Fibroblast of skin of scalp (primary cell): Measurements from ENCODE around the gene FMO5.
A peak's percentile ranks its signal among the peaks of the same experiment; 100 is the strongest.
"Not testable (repeated sequence)": the region's sequence is repeated elsewhere in the genome, so short reads cannot be mapped to it uniquely, and the experiment has no call there.

Source experiments
- DNase-seq: peaks from one replicate; pipeline ENCODE4 v3.0.0-alpha.2; 2013

FMO5 gene

GRCh38 chr1:147238925-147239820 is 14.0 kb upstream of the FMO5 start:
- no peak for DNase-seq

GRCh38 chr1:147238053-147238902 is 13.1 kb upstream of the FMO5 start:
- DNase-seq, result no peak

- no peak for DNase-seq
Observed at GRCh38 chr1:147236959-147237791, 12.0 kb upstream of the FMO5 start.

GRCh38 chr1:147236448-147236847 is 11.3 kb upstream of the FMO5 start:
- no peak for DNase-seq

- DNase-seq, result no peak
Observed at GRCh38 chr1:147235822-147236221, 10.7 kb upstream of the FMO5 start.

- DNase-seq, result not testable (repeated sequence)
Observed at GRCh38 chr1:147233903-147234302, 8.8 kb upstream of the FMO5 start.

- not testable (repeated sequence) for DNase-seq
Observed at GRCh38 chr1:147231032-147231431, 5.9 kb upstream of the FMO5 start.

- no peak for DNase-seq
Observed at GRCh38 chr1:147223740-147224615, 1.2 kb downstream of the FMO5 start.

GRCh38 chr1:147218606-147219005 is 6.5 kb downstream of the FMO5 start:
- no peak for DNase-seq

GRCh38 chr1:147217141-147217540 is 8.0 kb downstream of the FMO5 start:
- DNase-seq, result no peak

GRCh38 chr1:147216124-147216523 is 9.0 kb downstream of the FMO5 start:
- no peak for DNase-seq

GRCh38 chr1:147215540-147215916 is 9.6 kb downstream of the FMO5 start:
- DNase-seq, result no peak

- peak; percentile 42 for DNase-seq
Observed at GRCh38 chr1:147214842-147215539, 10.1 kb downstream of the FMO5 start.

GRCh38 chr1:147214325-147214724 is 10.8 kb downstream of the FMO5 start:
- peak; percentile 1 for DNase-seq

- no peak for DNase-seq
Observed at GRCh38 chr1:147213271-147213670, 11.9 kb downstream of the FMO5 start.

GRCh38 chr1:147211577-147211976 is 13.6 kb downstream of the FMO5 start:
- DNase-seq, result no peak

GRCh38 chr1:147210987-147211386 is 14.2 kb downstream of the FMO5 start:
- no peak for DNase-seq

GRCh38 chr1:147209825-147210821 is 15.0 kb downstream of the FMO5 start:
- DNase-seq, result no peak

- no peak for DNase-seq
Observed at GRCh38 chr1:147208619-147209018, 16.5 kb downstream of the FMO5 start.

GRCh38 chr1:147207192-147207591 is 17.9 kb downstream of the FMO5 start:
- no peak for DNase-seq
